HG02571 (cell line): Measurements from ENCODE around the gene TMEM215.

Source experiments
- ATAC-seq: cut with Tn5 transposase; IDR thresholded peaks from one replicate; pipeline ENCODE4 v1.9.1; 2021; ENCODE audit warnings: mild to moderate bottlenecking, moderate library complexity; ENCODE audit not compliant: unreplicated experiment

The TMEM215 gene

GRCh38 chr9:32832346-32832745 is 49.0 kb downstream of the TMEM215 start:
- ATAC-seq: no peak
